Esophagus squamous epithelium (tissue), 4 donors: ENCODE measurements around the gene RGPD3.
"Not testable (repeated sequence)": the region's sequence is repeated elsewhere in the genome, so short reads cannot be mapped to it uniquely, and the experiment has no call there.

Experiments
- CTCF ChIP-seq, 6 experiments: fragments of 450-650 bp in 4 of 6; fragments of 200-600 bp in 2 of 6; sonication (generic) in 2 of 6; IDR thresholded peaks; one replicate each; pipeline ENCODE4 v1.5.1; 2016 to 2019; ENCODE audit warnings: antibody characterized with exemption in 6 of 6, mild to moderate bottlenecking in 4 of 6, moderate library complexity in 4 of 6
- POLR2A ChIP-seq, 4 donors: fragments of 450-650 bp; IDR thresholded peaks; one replicate each; pipeline ENCODE4 v1.6.1; 2017; ENCODE audit warnings: antibody characterized with exemption in 4 of 4, mild to moderate bottlenecking in 4 of 4, moderate library complexity in 3 of 4

- not testable (repeated sequence) for TF ChIP-seq CTCF, POLR2A (IDR thresholded peaks at IDR 0.05)
Measured at GRCh38 chr2:106514827-106515226, 46.6 kb upstream of the RGPD3 start.
